HG03045 (cell line): ENCODE measurements around the gene LDB2.
"Not testable (repeated sequence)": the region's sequence is repeated elsewhere in the genome, so short reads cannot be mapped to it uniquely, and the experiment has no call there.

ENCODE experiments used
- ATAC-seq: cut with Tn5 transposase; IDR thresholded peaks from one replicate; pipeline ENCODE4 v1.9.1; 2021; ENCODE audit warnings: mild to moderate bottlenecking, moderate library complexity; ENCODE audit not compliant: unreplicated experiment

The LDB2 gene

DNA sequence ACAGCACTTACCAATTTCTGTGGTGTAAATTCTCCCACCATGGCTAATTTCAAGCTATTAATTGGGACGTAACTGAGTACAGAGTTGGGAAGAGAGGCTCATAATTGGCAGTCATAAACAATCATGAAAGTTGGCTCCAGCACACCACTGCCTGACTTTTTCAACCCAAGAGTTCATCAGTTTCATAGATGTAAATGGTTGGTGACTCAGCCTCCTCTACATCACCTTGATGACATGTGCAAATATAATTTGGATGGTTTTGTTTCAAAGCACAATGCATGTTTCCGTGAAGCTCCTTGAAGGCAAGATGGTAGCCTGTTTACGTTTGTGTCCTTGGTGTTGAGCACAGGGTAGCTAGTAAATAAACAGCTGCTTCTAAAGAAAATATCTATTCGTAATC, 235.1 kb downstream of the LDB2 start:
- no peak for ATAC-seq

DNA sequence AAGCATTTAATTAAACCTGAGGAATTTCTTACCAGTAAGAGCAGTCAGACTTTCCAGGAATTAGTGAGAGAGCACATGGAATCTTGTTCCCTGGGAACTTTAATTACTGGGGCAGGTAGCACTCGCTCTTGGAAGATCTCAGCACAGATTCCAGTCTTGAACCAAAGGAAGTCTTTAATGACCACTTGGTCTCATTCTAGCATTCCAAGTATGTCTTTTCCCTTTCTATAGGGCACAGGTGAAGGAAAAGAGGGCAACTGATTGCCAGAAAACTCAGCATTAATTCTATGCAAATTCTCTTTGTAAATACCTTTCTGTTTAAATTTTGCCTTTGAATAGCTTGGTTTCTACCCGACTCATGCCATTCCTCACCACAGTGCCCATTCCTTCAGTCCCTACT, 236.6 kb downstream of the LDB2 start:
- ATAC-seq = no peak

DNA sequence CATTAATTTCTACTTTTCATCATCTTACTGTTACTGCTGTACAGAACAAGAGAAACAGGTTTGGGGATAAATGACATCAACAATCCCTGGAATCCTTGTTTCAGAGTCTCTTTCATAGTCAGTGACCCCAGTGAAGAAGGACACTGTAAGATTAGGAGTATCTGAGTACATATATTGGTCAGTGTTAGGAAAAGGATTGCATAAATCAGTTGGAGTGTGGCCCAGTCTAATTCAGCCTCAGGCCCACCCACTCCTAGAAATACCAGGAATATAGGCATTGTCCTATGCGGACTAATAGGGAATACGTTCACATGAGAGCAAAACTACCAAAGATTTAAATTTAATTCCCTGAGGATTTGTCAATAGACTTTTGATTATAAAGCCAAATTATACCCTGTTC, 237.8 kb downstream of the LDB2 start:
- no peak for ATAC-seq

DNA sequence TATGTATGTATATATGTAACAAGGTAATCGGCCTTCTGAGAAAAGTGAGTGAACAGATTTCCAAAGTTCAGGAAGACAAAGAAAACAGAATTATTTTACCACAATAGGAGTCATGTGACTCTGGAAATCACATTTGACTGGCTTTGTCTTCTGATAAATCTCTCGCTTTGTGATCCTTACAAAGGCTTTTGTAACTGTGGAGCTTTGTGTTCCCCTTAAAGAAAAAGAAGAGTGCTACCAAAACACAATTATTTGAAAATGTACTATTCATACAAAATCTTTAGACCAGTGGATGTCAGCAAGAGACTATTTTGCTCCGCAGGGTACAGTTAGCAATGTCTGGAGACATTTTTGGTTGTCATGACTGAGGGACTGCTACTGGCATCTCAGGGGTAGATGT, 238.8 kb downstream of the LDB2 start:
- no peak for ATAC-seq

DNA sequence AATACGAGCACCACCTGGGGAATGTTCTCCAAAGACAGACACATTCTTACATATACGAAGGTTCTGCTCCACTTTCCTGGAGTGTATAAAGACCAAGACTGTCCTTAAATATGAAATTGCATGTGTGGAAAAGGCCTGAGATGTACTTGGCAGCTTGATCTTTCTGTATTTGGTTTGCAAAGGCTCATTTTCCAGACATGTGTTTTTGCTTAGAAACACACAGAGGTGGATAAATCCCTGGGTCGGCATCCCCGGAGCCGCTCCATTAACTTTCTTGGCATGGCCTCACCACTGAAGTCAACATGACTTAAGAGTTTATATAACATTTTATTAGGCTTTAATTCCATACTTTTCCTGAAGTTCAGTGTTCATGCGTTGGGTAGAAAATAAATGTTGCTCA, 239.4 kb downstream of the LDB2 start:
- ATAC-seq = no peak

DNA sequence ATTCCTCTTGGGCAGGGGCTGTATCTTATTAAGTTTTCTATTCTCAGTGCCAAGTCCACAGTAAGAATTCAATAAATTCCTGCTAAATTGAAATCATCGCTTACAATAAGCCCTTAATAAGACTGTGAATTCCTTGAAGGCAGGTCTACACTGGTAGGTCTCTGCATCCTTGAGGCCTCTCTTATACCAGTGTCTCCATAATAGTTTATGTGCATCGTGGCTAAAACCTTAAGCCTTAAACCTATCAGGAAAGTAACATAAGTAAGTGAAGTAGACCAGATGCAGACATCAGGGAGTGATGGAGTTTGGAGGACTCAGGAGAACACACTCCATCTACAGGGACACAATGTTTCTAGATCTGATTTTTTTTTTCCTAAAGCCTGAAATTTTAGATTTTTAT, 240.3 kb downstream of the LDB2 start:
- ATAC-seq = no peak

DNA sequence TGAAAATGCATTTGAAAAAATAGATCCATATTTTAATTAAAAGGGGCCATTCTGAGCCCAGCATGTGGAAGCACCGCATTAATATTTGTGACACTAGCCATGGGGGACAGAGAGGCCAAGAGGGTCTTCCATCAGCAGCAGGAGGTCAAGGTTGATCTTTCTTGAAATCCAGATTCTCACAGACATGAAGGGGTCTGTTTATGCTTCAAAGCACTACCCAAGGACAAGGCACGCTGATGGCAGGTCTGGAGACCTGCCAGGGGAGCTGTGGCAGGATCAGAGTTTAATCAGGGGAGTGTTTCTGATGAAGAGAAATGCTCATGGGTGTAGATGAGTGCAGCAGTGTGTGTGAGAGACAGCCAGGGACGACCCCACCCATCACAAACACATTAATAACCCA, 243.3 kb downstream of the LDB2 start:
- ATAC-seq = no peak

DNA sequence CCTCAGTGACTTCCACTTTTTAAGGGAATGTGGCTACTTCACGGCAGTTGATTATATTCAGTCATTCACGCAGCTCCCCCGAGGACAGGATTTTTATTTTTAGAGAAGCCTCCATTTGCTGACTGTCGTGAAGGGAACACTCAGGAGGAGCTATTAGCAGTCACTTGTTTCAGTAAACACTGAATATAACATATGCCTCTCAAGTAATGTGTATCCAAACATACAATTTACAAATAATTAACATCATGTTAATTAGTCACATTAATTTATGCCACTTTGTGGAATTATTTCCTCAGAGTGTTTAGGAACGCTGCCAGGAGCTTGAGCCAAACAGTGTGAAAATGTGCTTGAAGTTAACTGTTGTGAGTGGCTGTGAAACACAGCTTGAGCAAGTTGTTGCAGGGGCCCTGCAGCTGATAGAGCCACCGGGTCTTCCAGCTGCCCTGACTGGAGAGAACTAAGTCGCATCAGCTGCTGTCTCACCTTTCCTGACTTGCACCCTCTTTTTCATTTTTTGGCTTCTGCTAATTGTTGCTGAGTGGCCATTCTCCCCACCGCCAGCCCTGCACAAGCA, 245.6 kb downstream of the LDB2 start:
- no peak for ATAC-seq

DNA sequence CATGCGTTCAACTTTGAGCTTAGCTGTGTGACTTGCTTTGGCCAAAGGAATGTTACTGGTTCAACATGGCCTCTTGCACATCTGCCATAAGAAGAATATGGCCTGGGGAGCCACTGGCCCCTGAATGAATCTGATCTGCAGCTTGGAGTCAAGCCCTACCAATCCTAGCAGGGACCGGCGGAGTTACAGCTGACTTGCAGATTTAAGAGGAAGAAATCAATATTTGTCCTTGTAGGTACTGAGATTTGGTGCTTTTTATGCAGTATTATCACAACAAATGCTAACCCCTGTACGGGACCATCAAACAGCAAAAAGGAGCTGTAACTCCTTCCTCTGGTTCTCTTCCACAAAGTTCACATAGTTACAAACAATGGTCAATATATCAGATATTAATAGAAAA, 252.0 kb downstream of the LDB2 start:
- ATAC-seq = no peak

DNA sequence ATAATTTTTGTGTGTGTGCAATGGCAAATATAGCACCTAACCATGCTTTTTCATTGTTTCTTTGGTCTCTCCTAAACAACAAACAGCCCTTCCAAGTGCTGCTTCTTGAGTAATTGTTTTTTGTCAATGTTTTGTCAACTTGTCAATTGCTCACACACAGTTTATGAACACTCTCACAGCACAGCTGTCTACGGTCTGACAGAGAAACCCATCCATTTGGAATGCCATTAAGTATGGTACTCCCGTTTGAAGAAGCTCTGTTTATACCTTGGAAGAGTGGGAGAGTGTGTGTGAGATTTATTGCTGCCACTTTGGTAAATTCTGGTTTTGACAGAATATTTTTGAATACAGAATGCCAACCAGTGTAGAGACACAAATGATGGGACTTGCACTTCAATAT, 254.6 kb downstream of the LDB2 start:
- no peak for ATAC-seq

DNA sequence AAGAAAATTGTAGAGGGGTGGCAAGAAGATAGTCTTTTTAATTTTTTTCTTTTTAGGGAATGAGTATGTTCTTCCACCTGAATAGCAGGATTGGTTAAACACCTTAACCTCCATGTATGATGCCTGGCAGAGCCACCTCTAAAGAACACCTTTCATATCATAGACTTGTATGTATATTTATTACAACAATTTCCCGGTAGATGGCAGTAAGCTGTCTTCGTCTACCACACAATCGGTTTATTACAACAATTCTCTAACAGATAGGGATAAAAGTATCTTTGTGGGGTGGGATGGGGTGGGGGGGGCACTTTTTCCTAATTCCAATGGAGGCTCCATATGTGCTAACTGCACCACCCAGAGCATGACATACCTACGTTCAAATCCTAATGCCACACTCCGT, 255.5 kb downstream of the LDB2 start:
- ATAC-seq = no peak

DNA sequence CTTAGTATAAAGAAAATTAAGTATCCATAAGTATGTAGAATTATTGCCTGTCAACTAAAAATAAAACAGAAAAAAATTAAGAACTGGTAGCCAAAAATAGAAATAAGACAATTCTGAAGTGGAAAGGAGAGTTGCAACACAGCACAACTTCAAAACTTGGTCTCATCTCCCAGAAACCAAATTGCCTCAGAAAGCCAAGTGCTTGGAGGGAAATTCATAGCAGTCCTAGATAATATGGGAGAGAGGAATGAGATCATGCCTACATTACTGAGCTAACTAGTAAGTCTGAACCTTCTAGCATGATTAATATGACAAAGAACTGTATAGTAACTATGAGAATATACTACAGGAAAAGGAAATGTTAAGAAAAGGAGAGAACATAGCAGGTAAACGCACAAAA, 256.5 kb downstream of the LDB2 start:
- no peak for ATAC-seq

DNA sequence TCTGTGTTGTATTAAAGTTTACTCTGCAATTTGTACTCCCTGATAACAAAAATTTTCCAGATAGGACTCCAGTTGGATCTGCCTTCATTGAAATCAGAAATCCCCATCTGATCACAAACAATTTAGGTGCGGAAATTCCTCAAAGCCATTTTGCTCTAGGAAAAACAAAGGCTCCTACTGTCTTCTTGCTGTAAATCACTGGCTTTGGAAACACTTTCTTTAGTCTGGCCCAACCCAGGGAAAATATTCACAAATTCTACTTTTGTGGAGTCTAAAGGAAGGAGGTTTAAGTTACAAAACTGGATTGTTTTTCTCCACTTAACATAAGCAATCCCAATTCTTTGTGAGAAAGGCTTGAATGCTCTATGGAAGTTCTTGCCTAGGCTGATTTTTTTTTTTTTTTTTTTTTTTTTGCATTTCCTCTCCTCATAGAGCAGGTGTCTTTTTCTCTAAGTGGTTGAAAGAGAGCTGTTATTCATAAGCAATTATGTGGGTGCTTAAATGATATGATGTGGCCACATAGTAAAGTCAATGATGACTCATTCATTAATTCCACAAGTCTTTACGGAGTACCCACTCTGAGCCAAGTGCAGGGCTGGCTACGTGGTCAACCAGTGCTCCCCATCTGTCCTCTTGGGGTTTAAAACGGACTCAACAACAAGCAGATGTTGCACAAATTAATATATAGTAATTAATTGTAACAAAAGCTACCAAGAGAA, 261.4 kb downstream of the LDB2 start:
- no peak for ATAC-seq

DNA sequence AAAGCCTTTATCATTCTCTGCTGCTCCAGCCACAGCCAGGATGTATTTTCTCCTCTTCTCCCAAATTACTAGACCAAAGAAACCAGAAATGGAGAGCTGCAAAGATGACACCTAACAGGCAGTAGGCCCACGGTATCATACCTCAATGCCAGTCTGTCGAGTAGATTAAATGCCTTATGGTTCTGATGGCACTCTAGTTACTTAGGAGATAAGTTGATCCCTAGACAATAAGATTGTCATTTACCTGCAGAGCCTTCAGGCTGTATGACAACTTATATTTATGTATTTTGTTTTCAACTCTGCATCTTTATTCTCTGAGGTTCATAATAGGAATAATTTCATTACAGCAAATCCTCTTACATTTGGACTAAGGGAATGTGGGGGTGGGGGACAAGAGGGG, 262.1 kb downstream of the LDB2 start:
- no peak for ATAC-seq

DNA sequence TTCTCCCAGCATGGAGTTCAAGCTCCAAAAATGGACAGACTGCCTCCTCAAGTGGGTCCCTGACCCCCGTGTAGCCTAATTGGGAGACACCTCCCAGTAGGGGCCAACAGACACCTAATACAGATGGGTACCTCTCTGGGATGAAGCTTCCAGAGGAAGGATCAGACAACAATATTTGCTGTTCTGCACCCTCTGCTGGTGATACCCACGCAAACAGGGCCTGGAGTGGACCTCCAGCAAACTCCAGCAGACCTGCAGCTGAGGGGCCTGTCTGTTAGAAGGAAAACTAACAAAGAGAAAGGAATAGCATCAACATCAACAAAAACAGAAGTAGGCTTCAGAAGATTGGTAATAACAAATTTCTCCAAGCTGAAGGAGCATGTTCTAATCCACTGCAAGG, 269.2 kb downstream of the LDB2 start:
- not testable (repeated sequence) for ATAC-seq

DNA sequence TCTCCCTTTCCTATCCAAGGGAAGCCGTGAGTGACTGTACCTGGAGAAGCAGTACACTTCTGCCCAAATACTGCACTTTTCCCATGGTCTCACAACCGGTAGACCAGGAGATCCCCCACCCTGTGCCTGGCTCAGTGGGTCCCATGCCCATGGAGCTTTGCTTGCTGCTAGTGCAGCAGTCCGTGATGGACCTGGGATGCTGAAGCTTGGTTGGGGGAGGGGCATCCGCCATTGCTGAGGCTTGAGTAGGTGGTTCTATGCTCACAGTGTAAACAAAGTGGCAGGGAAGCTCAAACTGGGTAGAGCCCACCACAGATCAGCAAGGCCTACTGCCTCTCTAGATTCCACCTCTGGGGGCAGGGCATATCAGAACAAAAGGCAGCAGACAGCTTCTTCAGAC, 269.6 kb downstream of the LDB2 start:
- not testable (repeated sequence) for ATAC-seq

DNA sequence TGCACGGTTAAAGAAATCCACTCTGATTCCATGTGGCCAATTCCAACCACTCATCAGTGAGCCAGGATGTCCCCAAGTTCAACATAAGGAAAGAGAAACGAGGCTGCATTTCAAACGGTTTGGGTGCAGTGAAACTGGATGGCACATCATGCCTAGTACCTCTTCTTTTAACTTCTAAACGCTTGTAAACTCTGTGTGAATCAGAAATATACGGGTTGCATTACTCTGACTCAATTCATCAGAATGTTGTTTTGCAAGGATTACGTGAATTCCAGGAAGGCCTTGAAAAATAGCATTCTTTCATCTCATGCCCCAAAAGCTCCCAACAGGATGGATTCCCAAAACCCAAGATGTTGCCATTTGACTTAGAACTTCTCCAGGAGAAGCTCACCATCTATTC, 270.4 kb downstream of the LDB2 start:
- ATAC-seq = no peak

DNA sequence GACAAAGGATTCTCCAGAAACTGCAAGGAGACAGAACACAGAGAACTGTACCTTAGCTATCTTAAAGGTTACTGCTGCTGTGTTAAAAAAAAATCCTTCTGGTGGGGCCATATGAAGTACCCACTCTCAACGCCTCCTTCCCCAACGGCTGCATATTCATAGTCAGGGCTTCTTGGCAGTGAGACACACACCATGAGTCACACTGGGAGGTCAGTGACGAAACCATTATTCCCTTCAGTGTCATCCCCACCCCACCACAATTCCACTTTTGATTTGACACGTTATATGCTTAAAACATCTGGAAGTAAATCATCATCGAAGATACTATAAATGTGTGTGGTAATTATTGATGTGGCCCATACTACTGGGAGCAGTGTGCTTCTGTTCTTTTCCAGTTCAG, 271.5 kb downstream of the LDB2 start:
- no peak for ATAC-seq

DNA sequence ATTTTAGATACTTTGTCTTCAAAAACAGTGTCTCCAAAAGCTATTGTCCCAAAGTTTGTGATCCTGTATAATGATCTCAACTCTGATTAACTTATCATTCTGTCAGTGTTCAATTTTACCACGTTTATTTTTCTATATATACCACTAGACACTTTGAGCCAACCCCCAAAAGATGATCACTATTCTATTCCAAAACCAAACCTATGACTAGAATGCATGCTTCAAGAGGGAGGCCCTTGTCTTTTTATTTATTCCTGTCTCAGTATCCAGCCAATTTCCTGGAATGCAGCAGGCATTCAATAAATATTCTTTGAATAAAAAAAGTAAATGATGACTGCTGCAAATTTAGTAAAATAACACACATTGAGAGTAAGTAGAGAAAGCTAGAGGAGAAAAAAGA, 275.6 kb downstream of the LDB2 start:
- no peak for ATAC-seq

DNA sequence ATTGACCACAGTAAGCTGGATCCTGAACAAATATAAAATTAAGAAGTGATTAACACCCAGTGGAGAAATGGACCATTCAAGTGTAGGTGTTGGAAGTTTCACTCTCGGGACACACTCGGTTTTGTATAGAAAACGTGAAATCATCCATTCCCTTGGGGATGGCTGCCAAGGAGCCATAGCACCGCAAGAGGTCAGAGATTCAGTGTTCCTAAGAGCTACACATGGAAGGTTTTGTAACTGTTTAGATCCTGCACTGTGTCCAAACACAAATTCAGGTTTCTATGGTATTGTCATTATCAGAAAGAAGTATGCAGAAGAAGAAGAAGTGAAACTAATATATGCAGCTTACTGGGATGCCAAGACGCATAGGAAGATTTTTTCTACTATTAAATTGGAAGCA, 281.0 kb downstream of the LDB2 start:
- no peak for ATAC-seq

DNA sequence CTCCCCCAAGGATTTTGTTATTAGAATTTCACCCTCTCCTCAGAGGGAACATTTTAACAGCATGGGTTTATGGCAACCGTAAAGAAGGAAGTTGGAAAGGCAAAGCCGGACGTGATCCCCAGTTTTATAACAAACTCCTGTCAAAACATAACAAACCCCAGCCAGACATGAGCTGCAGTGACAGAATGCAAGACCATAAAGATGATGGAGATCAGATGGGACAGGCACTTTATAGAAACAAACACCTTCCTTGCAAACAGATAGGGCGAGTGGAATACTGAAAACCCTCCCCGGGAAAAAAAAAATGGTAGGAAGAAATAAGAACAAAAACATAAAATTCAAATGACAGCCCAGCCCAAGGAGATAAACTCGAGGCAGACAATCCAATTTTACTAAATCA, 281.4 kb downstream of the LDB2 start:
- no peak for ATAC-seq

DNA sequence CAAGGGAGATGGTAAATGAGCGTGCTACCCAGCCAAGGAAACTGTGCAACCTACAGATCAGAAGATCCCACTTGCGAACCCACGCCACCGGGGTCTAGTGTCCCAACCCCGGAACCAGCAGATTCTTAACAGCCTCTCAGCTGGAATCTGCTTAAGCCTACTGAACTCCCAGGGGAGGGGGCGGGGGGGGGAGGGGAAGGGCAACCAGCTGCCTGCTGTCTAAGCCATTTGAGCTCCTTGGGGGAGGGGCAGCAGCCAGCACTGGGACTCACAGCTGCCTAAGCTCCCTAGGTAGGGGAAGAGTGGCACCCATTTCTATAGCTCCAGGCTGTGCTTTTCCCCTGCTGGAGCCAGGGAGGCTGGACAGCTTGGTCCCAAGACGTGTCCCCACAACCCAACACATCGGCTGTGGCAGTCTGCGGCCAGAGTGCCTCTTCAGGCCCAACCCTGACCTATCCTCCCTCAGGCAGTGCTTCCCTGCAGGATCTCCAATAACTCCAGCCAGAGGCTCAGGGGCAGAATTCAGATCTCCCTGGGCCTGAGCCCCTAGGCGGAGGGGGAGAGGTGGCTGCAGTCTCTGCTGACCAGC, 289.2 kb downstream of the LDB2 start:
- ATAC-seq = no peak
